ENCODE results near the gene CDKN1B.

CDKN1B gene

GRCh38 chr12:12759234-12759915, 42.2 kb downstream of the CDKN1B start:
- DNase-seq (ENCODE audit: low read depth in 2 of 2) = no peak

GRCh38 chr12:12764824-12765223, 47.7 kb downstream of the CDKN1B start:
- DNase-seq (ENCODE audit: low read depth in 2 of 2) = no peak

GRCh38 chr12:12770262-12770661, 53.1 kb downstream of the CDKN1B start:
- DNase-seq (ENCODE audit: low read depth in 2 of 2) = no peak

All from activated CD8-positive, alpha-beta memory T cell treated with anti-CD3 and anti-CD28 coated beads for 4 hours (primary cell).